Adipose tissue (tissue), 3 donors: ENCODE data around the gene RBM10. TPM values are rescaled to one million over a fixed set of nuclear protein-coding genes. Genes with fewer than 3 reads are reported as not detected.

ENCODE experiments used
- H3K27ac ChIP-seq: one replicate; pipeline ENCODE4 v1.5.1; 2013; ENCODE audit warnings: low read depth, low read length
- WGBS, 3 donors: extraction: QIAGEN DNeasy Blood & Tissue Kit; methylation state at CpG; one replicate each; pipeline ENCODE4 v1.1.7; 2013; 5-methylcytosine and 5-hydroxymethylcytosine counted together
- polyA plus RNA-seq, 3 donors: library from polyadenylated mRNA; stranded (reverse); fragments of 200-250 nt; gene quantifications; one replicate each; pipeline ENCODE4 v1.2.3, GENCODE V29; 2013
- donor health status: healthy with polysubstance abuse.
- donor health status: Bipolar disorder and iron deficiency.
- donor health status: healthy.

Gene RBM10
- polyA plus RNA-seq, 3 donors = 22.3 to 25.2 (median 22.6) TPM

DNA sequence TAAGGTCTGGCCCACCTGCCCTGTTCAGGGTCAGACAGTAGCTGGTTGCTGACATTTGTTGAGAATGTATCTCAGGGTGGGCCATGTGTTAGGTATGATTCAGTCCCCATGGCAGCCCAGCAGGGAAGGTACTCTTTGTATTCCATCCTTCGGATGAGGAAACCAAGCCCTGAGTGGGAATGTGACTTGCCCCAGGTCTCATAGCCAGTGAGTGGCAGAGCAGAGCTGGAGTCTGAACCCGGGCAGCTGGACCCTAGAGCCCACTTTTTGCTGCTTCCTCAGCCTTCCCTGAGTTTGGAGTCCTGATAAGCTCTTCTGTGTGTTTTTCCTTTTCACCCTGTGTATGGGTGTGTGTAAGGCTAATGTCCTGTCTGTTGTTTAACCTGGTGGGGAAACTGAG is 27.0 kb downstream of the RBM10 start:
- 77 to 97% (median 96%) methylated on average over 2 of the region's 2 CpGs for WGBS, 3 donors
- H3K27ac ChIP-seq = no peak overlapping the region

DNA sequence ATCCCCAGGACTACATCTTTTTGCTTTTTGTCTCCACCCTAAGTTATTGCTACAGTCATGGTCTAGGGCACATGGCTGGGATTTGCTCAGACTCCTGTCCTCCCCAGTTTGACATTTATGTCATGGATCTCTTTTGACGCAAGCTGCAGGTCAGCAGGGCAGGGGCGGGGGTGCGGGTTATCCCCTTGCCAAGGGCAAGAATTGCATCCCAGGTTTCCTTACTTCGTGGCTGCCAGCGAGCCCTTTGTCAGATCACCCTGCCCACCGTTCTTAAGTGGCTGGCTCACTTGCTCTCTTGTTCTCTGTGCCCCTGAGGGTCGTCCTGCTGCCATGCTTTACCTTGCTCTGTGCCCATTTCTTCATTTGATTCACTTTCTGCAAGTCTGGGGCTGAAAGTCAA is 27.5 kb downstream of the RBM10 start:
- 82 to 97% (median 91%) methylated on average over 7 of the region's 7 CpGs for WGBS, 3 donors
- H3K27ac ChIP-seq = no peak overlapping the region

DNA sequence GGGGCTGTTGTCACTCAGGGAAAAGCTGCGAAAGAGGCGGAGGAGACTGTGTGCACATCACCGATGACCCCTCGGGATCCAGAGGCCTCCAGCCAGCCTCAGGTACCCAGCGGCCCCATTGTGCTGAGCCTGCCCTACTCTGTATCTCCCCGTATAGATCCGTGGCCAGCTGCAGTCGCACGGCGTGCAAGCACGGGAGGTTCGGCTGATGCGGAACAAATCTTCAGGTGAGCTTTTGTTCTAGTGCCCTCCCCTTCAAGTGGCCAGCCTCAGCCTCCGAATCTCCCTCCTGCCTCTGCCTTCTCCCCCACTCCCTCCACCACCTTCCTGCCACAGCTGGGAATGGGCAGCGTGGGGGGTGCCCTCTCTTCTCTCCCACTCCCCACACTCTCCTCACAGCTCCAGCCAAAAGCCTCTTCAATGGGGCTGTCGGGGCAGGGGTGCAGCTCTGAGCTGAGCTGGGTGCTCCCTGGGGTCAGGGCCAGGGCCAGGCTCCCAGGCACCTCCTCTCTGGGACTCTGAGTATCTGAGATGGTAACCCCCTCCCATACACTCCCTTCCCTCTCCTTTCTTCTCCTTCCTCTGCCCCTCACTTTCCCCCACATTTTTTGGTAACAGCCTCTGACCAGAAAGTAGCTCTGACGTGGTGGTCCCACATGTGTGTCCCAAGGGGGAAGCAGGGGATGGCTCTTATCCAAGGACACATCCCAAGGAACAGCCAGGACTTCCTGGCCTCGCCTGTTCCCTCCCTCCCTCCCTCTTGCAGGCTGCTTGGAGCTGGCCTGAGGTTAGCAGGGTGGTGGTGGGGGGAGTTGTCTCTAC is 28.2 kb downstream of the RBM10 start:
- H3K27ac ChIP-seq = no peak overlapping the region
- 80 to 86% (median 85%) methylated on average over 7 to 18 of the region's 18 CpGs for WGBS, 3 donors

DNA sequence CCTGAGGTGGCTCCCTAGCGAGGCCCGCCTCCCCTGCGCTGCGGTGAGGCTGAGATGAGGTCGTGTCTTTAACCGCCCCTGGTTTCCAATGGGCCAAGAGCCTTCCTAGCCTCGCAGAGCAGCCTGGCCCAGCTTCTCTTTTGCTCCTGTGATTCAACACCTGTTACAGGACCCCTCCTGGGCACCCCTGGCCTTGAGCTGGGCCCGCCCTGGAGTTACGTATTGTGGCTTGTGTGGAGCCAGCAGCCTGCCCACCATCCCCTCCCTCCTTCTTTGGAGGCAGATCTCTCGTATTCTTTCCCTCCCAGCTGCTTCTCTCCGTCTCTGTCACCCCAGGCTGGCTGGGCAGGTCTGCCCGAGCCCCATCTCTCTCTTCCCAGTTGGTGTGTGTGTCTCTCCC is 29.4 kb downstream of the RBM10 start:
- WGBS, 3 donors = 75 to 91% (median 80%) methylated on average over 4 to 12 of the region's 12 CpGs

DNA sequence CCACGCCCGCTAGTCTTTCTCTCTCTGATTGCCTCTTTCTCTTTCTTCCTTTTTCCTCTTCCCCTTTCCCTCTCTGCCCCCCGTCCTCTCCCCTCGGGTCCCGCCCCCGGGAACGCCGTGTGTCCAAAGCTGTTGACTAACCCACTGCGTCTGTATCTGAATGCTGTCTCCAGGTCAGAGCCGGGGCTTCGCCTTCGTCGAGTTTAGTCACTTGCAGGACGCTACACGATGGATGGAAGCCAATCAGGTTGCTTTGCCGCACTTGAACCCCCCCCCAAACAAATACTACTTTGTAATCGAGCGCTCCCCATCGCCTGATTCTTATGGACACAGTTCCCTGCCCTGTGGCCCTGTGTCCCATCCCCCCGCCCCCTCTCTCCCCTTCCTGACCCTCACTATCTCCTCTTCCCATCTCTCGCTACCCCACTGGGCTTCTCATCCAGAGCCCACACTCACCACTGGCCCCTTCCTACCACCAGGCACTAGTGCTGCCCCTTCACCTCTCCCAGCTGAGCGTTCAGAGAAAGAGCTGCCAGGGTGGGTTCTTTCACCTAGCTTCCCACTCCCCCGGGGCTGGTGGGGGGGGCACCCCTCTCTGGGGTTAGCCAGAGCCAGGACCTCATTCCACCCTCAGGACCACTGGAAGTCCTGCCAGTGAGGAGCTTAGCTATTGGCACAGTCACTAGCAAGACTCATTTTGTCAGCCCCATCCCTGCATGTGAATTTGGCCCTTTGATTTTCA is 30.0 kb downstream of the RBM10 start:
- WGBS, 3 donors = 82 to 92% (median 91%) methylated on average over 15 to 23 of the region's 23 CpGs
- H3K27ac ChIP-seq = no peak overlapping the region

More for the DNA sequence above, 29.4 kb downstream of the RBM10 start:
- H3K27ac ChIP-seq = no peak overlapping the region

DNA sequence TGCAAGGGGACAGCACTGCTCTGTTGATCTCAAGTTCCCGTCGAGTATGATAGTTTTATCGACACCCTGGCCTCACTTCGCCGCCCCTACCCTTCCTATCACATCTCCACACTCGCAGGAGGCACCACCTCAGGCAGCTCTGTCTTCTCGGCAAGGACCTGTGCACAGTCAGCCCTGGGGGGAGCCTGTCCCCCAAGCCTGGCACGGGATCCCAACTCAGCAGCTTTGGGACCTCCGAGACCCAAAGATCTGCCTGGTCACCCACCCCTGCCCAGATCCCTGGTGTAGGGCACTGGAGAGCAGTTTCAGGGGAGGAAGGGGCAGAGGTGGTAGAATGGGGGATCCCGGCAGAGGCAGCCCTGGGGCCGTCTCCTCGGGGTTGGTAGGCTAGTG is 30.6 kb downstream of the RBM10 start:
- no peak overlapping the region for H3K27ac ChIP-seq
- 87 to 97% (median 93%) methylated on average over 9 to 12 of the region's 12 CpGs for WGBS, 3 donors

DNA sequence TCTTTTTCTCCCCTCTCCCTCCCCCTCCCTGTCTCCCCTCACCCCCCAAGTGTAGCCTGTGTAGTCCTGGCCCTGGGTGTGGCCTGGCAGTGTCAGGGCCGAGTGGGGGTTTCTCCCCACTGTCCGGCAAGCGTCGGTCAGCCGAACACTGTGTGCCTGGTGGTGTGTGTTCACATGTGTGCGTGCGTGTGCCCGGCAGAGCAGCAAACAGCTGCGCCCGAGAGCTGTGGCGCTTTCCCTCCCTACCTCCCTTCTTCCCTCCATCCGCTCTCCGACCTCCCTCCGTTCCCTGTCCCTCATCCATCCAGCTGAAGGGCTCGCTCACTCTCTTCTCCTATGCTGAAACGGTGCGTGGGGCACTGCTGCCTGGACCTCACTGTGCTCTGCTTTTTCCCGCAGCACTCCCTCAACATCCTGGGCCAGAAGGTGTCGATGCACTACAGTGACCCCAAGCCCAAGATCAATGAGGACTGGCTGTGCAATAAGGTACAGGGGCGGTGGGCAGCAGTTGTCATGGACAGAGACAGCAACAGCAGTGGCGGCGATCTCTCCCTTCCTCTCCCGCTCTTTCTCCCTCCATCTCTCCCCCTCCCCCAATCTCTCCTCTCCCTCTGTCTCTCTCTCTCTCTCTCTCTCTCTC is 31.2 kb downstream of the RBM10 start:
- H3K27ac ChIP-seq = no peak overlapping the region
- 79 to 94% (median 90%) methylated on average over 19 to 23 of the region's 23 CpGs for WGBS, 3 donors

DNA sequence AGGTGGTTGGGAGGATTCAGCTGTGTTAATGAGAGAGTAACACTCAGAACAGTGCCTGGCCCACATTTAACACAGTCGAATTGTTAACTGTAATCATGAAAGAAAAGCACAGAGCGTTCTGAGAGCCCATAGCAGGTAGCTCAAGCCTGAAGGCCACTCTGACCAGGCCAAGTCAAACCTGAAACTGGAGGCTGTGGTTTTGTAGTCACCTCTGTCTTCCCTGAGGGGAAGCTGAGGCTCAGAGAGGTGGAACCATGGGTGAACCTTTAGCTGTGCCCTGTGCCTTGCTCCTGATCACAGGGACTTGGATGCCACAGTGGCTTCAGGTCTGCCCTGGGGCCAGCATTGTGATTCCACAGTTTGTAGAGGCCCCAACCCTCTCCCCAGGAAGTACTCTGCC is 32.1 kb downstream of the RBM10 start:
- WGBS, 3 donors = 47 to 100% (median 50%) methylated on average over 2 of the region's 2 CpGs
- H3K27ac ChIP-seq = no peak overlapping the region

DNA sequence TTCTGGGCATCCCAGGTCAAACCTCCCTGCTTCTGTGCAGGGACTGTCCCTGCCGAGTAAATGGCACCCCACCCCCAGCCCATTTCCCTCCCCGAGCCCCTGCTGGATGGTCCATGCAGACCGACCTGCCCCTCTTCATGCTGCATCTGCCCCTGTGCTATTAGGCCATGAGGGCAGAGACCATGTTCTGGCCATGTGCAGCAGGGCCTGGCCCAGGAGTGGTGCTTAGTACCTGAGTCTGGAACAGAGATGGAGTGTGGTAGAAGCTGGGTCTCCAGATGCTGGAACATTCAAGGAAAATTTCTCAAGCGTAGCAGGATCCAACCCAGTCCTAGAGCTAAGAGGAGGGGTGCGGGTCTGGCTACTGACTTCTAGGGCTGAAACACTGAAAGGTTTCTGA is 33.3 kb downstream of the RBM10 start:
- WGBS, 3 donors = 87 to 90% (median 89%) methylated on average over 5 of the region's 5 CpGs
- no peak overlapping the region for H3K27ac ChIP-seq

DNA sequence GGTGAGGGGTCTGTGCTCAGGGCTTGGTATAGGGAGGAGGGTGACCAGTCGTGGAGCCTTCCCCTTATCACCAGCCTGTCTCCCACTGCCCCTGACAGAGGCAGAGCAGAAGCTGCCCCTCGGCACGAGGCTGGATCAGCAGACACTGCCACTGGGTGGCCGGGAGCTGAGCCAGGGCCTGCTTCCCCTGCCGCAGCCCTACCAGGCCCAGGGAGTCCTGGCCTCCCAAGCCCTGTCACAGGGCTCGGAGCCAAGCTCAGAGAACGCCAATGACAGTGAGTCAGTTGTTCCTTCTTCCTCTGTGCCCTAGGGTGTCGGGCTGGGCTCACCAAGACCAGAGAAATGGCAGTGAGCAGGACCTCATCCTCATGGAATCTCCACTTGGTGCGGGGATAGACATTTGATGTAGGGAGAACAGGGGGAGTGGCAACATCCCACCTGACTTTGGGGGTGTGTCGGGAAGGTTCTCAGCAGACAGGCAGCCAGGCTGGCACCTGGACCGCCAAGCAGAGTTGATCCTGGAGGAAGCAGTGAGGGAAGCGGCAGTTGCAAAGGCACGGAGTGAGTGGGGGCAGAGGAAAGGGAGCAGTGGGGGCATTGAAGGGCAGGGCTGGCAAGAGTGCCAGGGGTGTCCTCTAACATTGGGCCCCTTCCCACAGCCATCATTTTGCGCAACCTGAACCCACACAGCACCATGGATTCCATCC is 34.4 kb downstream of the RBM10 start:
- WGBS, 3 donors = 64 to 76% (median 65%) methylated on average over 7 to 14 of the region's 14 CpGs
- no peak overlapping the region for H3K27ac ChIP-seq

DNA sequence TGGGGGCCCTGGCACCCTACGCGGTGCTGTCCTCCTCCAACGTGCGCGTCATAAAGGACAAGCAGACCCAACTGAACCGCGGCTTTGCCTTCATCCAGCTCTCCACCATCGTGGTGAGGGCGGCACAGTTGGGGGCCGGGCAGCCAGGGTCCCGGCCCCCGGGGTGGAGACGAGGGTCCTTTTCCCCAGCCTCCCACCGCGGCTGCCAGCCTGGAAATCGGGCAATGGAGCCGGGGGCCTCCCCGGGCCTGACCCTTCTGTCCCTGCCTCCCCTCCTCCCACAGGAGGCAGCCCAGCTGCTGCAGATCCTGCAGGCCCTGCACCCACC is 34.9 kb downstream of the RBM10 start:
- no peak overlapping the region for H3K27ac ChIP-seq
- WGBS, 3 donors = 91 to 93% (median 93%) methylated on average over 13 to 18 of the region's 18 CpGs

DNA sequence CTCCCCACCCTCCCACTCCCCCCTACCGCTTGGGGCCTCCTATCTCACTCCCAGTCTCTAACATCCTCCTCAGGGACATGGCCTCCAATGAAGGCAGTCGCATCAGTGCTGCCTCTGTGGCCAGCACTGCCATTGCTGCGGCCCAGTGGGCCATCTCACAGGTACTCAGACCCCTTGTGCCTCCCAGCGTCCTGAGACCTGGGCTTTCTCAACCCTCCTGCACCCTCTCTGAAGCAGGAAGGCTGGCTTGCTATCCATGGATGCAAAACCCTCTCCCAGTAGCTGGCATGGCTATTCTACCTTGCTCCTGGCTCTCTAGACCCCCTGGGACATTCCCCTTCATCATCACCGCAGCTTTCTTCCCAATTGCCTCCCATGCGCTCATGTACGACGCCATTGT is 35.3 kb downstream of the RBM10 start:
- WGBS, 3 donors = 87 to 100% (median 95%) methylated on average over 4 to 8 of the region's 8 CpGs
- H3K27ac ChIP-seq = no peak overlapping the region

DNA sequence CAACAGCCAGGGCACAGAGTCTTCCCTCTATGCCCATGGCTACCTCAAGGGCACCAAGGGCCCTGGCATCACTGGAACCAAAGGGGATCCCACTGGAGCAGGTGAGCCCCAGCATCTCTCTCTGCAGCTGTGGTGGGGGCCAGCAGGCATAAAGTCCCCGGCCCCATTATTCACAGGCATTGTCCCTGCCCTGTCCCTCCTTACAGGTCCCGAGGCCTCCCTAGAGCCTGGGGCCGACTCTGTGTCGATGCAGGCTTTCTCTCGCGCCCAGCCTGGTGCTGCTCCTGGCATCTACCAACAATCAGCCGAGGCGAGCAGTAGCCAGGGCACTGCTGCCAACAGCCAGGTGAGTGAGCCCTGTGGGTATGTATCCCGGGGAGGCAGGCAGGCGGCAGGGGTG is 36.3 kb downstream of the RBM10 start:
- WGBS, 3 donors = 91 to 98% (median 95%) methylated on average over 10 of the region's 10 CpGs
- no peak overlapping the region for H3K27ac ChIP-seq

DNA sequence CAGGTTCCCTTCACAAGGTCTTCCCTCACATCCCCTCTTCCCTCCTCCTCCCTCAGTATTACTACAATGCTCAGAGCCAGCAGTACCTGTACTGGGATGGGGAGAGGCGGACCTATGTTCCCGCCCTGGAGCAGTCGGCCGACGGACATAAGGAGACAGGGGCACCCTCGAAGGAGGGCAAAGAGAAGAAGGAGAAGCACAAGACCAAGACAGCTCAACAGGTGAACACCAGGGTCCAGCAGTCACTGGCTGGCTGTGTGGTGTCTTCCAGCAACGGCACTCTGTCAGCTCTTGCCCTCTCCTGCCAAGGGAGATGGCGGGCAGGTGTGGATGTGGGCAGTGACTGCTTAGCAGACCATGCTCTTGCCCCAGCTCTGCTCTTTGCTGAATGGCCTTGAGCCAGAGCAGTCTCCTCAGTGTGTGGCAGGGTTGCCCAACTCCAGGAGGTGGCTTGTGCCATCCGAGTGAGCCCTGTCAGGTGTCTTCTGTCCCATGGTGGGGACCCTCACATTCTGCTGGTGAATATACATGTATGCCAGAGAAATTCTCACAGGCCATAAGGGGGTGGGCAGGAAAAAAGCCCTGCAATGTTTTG is 37.2 kb downstream of the RBM10 start:
- 83 to 92% (median 85%) methylated on average over 3 to 9 of the region's 9 CpGs for WGBS, 3 donors
- no peak overlapping the region for H3K27ac ChIP-seq

DNA sequence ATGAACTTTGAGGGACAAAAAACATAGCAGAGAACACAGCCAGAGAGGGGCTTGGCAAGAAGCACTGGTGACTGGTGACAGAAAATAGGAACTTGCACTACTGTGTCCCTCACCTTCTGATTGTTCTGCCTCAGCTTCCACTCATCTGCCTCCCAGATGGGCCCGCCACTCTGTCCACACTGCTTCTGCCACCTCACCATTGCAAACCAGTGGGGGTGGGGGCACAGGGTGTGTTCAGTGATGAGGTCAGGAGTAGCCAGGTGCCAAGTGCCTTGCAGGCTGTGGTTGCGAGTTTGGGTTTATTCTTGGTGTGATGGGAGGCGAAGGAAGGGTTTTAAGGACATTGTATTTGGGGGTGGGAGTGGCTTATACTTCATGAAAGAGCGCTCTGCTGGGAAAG is 39.5 kb downstream of the RBM10 start:
- WGBS, 3 donors = 84 to 94% (median 89%) methylated on average over 3 to 4 of the region's 4 CpGs
- H3K27ac ChIP-seq = no peak overlapping the region

DNA sequence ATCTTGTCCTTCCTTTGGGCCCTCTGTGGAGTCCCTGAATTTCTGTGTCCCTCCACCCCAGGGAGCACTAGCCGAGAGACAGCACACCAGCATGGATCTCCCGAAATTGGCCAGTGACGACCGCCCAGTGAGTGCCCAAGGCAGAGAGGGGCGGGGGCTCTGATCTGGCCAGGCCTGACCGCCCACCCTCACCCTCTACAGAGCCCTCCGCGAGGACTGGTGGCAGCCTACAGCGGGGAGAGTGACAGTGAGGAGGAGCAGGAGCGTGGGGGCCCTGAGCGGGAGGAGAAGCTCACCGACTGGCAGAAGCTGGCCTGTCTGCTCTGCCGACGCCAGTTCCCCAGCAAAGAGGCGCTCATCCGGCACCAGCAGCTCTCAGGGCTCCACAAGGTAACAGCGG is 40.2 kb downstream of the RBM10 start:
- no peak overlapping the region for H3K27ac ChIP-seq
- WGBS, 3 donors = 84 to 93% (median 92%) methylated on average over 8 to 17 of the region's 17 CpGs

DNA sequence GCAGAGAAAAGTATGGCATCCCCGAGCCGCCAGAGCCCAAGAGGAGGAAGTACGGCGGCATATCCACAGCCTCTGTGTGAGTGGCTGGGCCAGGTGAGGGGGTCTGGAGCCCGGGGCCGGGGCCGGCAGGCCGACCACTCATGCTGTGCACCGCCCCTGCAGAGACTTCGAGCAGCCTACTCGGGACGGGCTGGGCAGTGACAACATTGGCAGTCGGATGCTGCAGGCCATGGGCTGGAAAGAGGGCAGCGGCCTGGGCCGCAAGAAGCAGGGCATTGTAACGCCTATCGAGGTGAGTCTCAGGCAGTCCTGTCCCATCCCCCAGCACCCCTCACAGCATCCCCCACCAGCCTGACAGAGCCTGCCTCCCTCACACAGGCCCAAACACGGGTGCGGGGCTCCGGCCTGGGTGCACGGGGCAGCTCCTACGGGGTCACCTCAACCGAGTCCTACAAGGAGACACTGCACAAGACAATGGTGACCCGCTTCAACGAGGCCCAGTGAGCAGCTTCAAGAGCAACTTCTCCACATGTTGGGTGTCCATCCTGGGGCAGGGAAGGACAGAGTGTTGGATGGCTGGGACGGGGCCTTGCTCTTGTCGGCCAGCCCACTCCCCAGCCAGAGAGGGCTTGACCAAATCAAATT is 41.2 kb downstream of the RBM10 start:
- H3K27ac ChIP-seq = no peak overlapping the region
- WGBS, 3 donors = 80 to 91% (median 88%) methylated on average over 15 to 27 of the region's 27 CpGs

DNA sequence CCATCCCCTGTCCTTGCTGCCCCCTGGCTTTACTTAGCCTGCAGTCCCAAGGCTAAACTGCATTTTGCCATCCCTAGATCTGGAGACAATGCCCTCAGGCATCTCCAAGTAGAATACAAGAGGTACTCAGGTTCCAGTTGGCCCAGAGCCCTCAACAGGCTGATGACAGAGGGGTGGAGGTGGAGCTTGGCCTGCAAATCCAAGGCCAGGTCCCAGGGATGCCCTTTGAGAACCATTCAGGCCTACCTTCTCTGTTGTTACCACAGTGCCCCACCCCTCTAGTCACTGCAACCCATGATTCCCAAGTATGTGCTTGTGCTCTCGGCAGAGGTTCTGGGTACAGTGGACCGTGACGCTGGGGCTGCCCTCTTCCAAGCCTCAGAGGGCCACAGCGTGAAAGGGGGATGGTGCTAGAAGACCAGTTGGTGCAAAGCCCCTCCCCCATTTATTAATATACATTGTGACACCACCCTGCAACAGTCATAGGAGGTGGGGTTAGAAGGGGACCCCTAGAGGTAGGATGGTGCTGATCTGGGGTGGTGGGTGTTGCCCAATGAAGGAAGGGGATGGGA is 42.2 kb downstream of the RBM10 start:
- WGBS, 3 donors = 71 to 92% (median 78%) methylated on average over 4 of the region's 4 CpGs
- no peak overlapping the region for H3K27ac ChIP-seq
